OCI-LY3 (cell line): ENCODE data around the gene PERM1.
"Not testable (repeated sequence)": the region's sequence is repeated elsewhere in the genome, so short reads cannot be mapped to it uniquely, and the experiment has no call there.

Source experiments
- EZH2phosphoT487 ChIP-seq: fragments of 200-600 bp; shearing (Covaris generic); IDR thresholded peaks from 2 replicates; pipeline ENCODE4 v1.6.1; 2018; ENCODE audit warnings: antibody characterized with exemption, mixed run types, low read depth
- TF ChIP-seq, protein P1 (sequence below): fragments of 200-600, 300-600 bp; sonication (generic); IDR thresholded peaks from 2 replicates; pipeline ENCODE4 v1.5.1; 2014; ENCODE audit warnings: antibody characterized with exemption, low read length, low read depth

DNA sequence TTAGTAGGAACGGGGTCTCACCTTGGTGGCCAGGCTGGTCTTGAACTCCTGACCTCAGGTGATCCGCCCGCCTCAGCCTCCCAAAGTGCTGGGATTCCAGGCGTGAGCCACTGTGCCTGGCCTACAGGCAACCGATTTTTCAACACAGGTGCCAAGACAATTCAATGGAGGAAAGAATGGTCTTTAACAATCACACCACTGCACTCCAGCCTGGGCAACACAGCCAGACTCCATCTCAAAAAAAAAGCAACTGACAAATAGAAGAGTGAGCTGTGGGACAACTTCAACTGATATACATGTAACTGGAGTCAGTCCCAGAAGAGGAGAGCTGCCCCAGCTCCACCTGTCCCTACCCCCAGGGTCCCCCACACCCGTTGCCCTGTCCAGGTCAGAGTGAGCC, 12.7 kb upstream of the PERM1 start:
- TF ChIP-seq, protein P1, sequence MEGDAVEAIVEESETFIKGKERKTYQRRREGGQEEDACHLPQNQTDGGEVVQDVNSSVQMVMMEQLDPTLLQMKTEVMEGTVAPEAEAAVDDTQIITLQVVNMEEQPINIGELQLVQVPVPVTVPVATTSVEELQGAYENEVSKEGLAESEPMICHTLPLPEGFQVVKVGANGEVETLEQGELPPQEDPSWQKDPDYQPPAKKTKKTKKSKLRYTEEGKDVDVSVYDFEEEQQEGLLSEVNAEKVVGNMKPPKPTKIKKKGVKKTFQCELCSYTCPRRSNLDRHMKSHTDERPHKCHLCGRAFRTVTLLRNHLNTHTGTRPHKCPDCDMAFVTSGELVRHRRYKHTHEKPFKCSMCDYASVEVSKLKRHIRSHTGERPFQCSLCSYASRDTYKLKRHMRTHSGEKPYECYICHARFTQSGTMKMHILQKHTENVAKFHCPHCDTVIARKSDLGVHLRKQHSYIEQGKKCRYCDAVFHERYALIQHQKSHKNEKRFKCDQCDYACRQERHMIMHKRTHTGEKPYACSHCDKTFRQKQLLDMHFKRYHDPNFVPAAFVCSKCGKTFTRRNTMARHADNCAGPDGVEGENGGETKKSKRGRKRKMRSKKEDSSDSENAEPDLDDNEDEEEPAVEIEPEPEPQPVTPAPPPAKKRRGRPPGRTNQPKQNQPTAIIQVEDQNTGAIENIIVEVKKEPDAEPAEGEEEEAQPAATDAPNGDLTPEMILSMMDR: not testable (repeated sequence)
- not testable (repeated sequence) for TF ChIP-seq EZH2phosphoT487
